ENCODE results near the gene TGM1. TPM values are rescaled to one million over a fixed set of nuclear protein-coding genes. Genes with fewer than 3 reads are reported as not detected.

Gene TGM1
- total RNA-seq, 1 experiment from 2014 or later, result 2.9 TPM

DNA sequence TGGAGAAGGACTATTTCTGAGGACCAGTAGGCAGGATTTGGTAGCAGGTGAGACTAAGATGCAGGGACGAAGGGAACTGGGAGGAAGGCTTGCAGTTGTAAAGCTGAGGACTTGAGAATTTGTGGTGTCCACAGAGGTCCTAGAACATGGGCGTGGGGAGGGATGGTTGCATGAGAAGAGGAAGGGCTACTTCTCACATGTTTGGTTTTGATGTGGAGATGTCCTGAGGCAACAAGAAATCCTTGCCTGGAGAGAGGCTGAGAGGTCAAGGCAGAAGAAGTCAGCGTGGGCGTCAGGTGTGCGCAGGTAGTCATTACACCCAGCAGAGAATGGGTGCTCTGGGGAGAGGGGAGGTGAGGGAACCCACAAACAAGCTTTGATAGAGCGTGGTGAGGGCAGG, 14.1 kb upstream of the TGM1 start:
- TF ChIP-seq, protein P1, sequence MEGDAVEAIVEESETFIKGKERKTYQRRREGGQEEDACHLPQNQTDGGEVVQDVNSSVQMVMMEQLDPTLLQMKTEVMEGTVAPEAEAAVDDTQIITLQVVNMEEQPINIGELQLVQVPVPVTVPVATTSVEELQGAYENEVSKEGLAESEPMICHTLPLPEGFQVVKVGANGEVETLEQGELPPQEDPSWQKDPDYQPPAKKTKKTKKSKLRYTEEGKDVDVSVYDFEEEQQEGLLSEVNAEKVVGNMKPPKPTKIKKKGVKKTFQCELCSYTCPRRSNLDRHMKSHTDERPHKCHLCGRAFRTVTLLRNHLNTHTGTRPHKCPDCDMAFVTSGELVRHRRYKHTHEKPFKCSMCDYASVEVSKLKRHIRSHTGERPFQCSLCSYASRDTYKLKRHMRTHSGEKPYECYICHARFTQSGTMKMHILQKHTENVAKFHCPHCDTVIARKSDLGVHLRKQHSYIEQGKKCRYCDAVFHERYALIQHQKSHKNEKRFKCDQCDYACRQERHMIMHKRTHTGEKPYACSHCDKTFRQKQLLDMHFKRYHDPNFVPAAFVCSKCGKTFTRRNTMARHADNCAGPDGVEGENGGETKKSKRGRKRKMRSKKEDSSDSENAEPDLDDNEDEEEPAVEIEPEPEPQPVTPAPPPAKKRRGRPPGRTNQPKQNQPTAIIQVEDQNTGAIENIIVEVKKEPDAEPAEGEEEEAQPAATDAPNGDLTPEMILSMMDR (conservative IDR thresholded peaks at IDR 0.05), result no peak
- no peaks in the 10 kb centered on the region for H3K79me1 ChIP-seq (ENCODE audit: insufficient read depth, low read depth, low read length, poor library complexity, severe bottlenecking)
- no peaks in the 10 kb centered on the region for H3K23me2 ChIP-seq (ENCODE audit: insufficient read length, low read depth, low read length, poor library complexity, severe bottlenecking)
- Mint-ChIP-seq H3K27me3 (ENCODE audit: low read depth) (no peaks in the 10 kb centered on the region), H3K9me3 (no peaks in the 10 kb centered on the region), H3K4me1 (peaks cover 3 to 11% of the 10 kb centered on the region in 2 experiments), H3K4me3 (no peak overlapping the region), H3K36me3 (ENCODE audit: insufficient read depth in 1 of 3, low read depth in 3 of 3) (no peaks in the 10 kb centered on the region), H3K27ac (peak overlapping the region in 1 of 3 experiments; percentile 37; a peak in 2 of 7 replicates)
- H2AK5ac ChIP-seq (ENCODE audit: insufficient read length, low read length), result no peak overlapping the region
- H3K23ac ChIP-seq (ENCODE audit: insufficient read length, low read depth, low read length), result no peak overlapping the region
- no peak overlapping the region for H2BK15ac ChIP-seq (ENCODE audit: low read depth, low read length)
- no peak overlapping the region for H3K4me2 ChIP-seq (ENCODE audit: insufficient read depth, insufficient read length, low read length)
- H3K4ac ChIP-seq (ENCODE audit: low read depth, low read length), result no peak overlapping the region
- no peak overlapping the region for H4K8ac ChIP-seq (replicated peaks; ENCODE audit: insufficient read length, low read depth, low read length)
- H3K27ac ChIP-seq (ENCODE audit: insufficient read length, low read depth, low read length), result no peak overlapping the region
- no peak overlapping the region for H3K9ac ChIP-seq (ENCODE audit: extremely low read depth, insufficient read length, low read length)
- H4K5ac ChIP-seq (ENCODE audit: insufficient read length, low read depth, low read length), result no peak overlapping the region
- H2BK120ac ChIP-seq (ENCODE audit: low read depth, low read length, poor library complexity, severe bottlenecking), result no peak overlapping the region
- H3K9me3 ChIP-seq (ENCODE audit: control insufficient read depth, low read depth, low read length), result no peaks in the 10 kb centered on the region
- no CpG with 5 or more reads among the region's 6 CpGs for WGBS (ENCODE audit: extremely low coverage, insufficient read length, low lambda C conversion rate)
- no peaks in the 10 kb centered on the region for H3K27me3 ChIP-seq (ENCODE audit: insufficient read depth, low read length)
- no peak overlapping the region for H2AFZ ChIP-seq (ENCODE audit: low read length)
- no peak for DNase-seq
- H2BK20ac ChIP-seq (ENCODE audit: low read depth, low read length, poor library complexity, severe bottlenecking), result no peak overlapping the region
- H3K56ac ChIP-seq (ENCODE audit: insufficient read length, low read depth, low read length), result no peak overlapping the region
- no peaks in the 10 kb centered on the region for H3K4me1 ChIP-seq (ENCODE audit: insufficient read depth, low read length)
- no peak overlapping the region for H2BK5ac ChIP-seq (ENCODE audit: insufficient read length, low read length)
- no peak overlapping the region for H4K91ac ChIP-seq (ENCODE audit: insufficient read length, low read depth, low read length)
- no peaks in the 10 kb centered on the region for H4K20me1 ChIP-seq (ENCODE audit: control insufficient read depth, insufficient read depth, insufficient read length)
- H3T11ph ChIP-seq (ENCODE audit: low read length), result no peak overlapping the region
- no peak overlapping the region for H3K14ac ChIP-seq (ENCODE audit: insufficient read depth, low read length)
- H3K79me2 ChIP-seq (ENCODE audit: insufficient read depth, low read length), result no peaks in the 10 kb centered on the region
- no peak overlapping the region for H2BK12ac ChIP-seq (ENCODE audit: insufficient read length, low read depth, low read length)
- no peak overlapping the region for H3K18ac ChIP-seq (ENCODE audit: insufficient read length, low read depth, low read length)
